Measurements from ENCODE around the gene ALKBH8. TPM values are rescaled to one million over a fixed set of nuclear protein-coding genes. Genes with fewer than 3 reads are reported as not detected.
"Not testable (repeated sequence)": the region's sequence is repeated elsewhere in the genome, so short reads cannot be mapped to it uniquely, and the experiment has no call there.

Gene ALKBH8
- total RNA-seq, 1 donor from 2014 or later: 3.7 TPM

- H3K27ac ChIP-seq (ENCODE audit: low read depth, low read length): no peak overlapping the region
- peaks cover 13 to 24% (median 14%) of the 10 kb centered on the region in 3 donors for H3K4me1 ChIP-seq (ENCODE audit: control insufficient read depth in 3 of 3, insufficient read depth in 3 of 3, low read length in 3 of 3)
- H3K4me3 ChIP-seq (ENCODE audit: low read length in 3 of 3): no peak overlapping the region
- no peak overlapping the region for H3K9ac ChIP-seq (ENCODE audit: low read depth in 1 of 3, low read length in 3 of 3)
- H3K36me3 ChIP-seq (ENCODE audit: control insufficient read depth in 3 of 3, insufficient read depth in 3 of 3, low read length in 3 of 3): peaks cover 0 to 8% (median under 1%) of the 10 kb centered on the region in 3 donors
- H3K27me3 ChIP-seq (ENCODE audit: control insufficient read depth in 3 of 3, insufficient read depth in 3 of 3, low read length in 3 of 3): no peaks in the 10 kb centered on the region
- no peaks in the 10 kb centered on the region for H3K9me3 ChIP-seq (ENCODE audit: control insufficient read depth in 3 of 3, low read length in 3 of 3)
Observed at GRCh38 chr11:107561688-107562087, 3.8 kb downstream of the ALKBH8 start.

- H3K9me3 ChIP-seq (ENCODE audit: control insufficient read depth in 3 of 3, low read length in 3 of 3): no peaks in the 10 kb centered on the region
- H3K4me1 ChIP-seq (ENCODE audit: control insufficient read depth in 3 of 3, insufficient read depth in 3 of 3, low read length in 3 of 3): no peaks in the 10 kb centered on the region
- no peak overlapping the region for H3K9ac ChIP-seq (ENCODE audit: low read depth in 1 of 3, low read length in 3 of 3)
- H3K27me3 ChIP-seq (ENCODE audit: control insufficient read depth in 3 of 3, insufficient read depth in 3 of 3, low read length in 3 of 3): no peaks in the 10 kb centered on the region
- H3K27ac ChIP-seq (ENCODE audit: low read depth, low read length): no peak overlapping the region
- no peak overlapping the region for H3K4me3 ChIP-seq (ENCODE audit: low read length in 3 of 3)
- peaks cover 9 to 24% (median 13%) of the 10 kb centered on the region in 3 donors for H3K36me3 ChIP-seq (ENCODE audit: control insufficient read depth in 3 of 3, insufficient read depth in 3 of 3, low read length in 3 of 3)
Observed at GRCh38 chr11:107550304-107550703, 15.2 kb downstream of the ALKBH8 start.

GRCh38 chr11:107549954-107550285, 15.6 kb downstream of the ALKBH8 start:
- Histone ChIP-seq H3K27ac (ENCODE audit: low read depth, low read length) (no peak overlapping the region), H3K4me3 (ENCODE audit: low read length in 3 of 3) (no peak overlapping the region), H3K27me3 (ENCODE audit: control insufficient read depth in 3 of 3, insufficient read depth in 3 of 3, low read length in 3 of 3) (no peaks in the 10 kb centered on the region), H3K9me3 (ENCODE audit: control insufficient read depth in 3 of 3, low read length in 3 of 3) (no peaks in the 10 kb centered on the region), H3K36me3 (ENCODE audit: control insufficient read depth in 3 of 3, insufficient read depth in 3 of 3, low read length in 3 of 3) (peaks cover 9 to 22% (median 13%) of the 10 kb centered on the region in 3 donors), H3K9ac (ENCODE audit: low read depth in 1 of 3, low read length in 3 of 3) (no peak overlapping the region), H3K4me1 (ENCODE audit: control insufficient read depth in 3 of 3, insufficient read depth in 3 of 3, low read length in 3 of 3) (no peaks in the 10 kb centered on the region)

GRCh38 chr11:107549253-107549953, 16.1 kb downstream of the ALKBH8 start:
- no peaks in the 10 kb centered on the region for H3K9me3 ChIP-seq (ENCODE audit: control insufficient read depth in 3 of 3, low read length in 3 of 3)
- H3K36me3 ChIP-seq (ENCODE audit: control insufficient read depth in 3 of 3, insufficient read depth in 3 of 3, low read length in 3 of 3): peaks cover 9 to 22% (median 13%) of the 10 kb centered on the region in 3 donors
- H3K27me3 ChIP-seq (ENCODE audit: control insufficient read depth in 3 of 3, insufficient read depth in 3 of 3, low read length in 3 of 3): no peaks in the 10 kb centered on the region
- H3K4me1 ChIP-seq (ENCODE audit: control insufficient read depth in 3 of 3, insufficient read depth in 3 of 3, low read length in 3 of 3): no peaks in the 10 kb centered on the region
- H3K4me3 ChIP-seq (ENCODE audit: low read length in 3 of 3): no peak overlapping the region
- no peak overlapping the region for H3K27ac ChIP-seq (ENCODE audit: low read depth, low read length)
- no peak overlapping the region for H3K9ac ChIP-seq (ENCODE audit: low read depth in 1 of 3, low read length in 3 of 3)

- Histone ChIP-seq H3K36me3 (ENCODE audit: control insufficient read depth in 3 of 3, insufficient read depth in 3 of 3, low read length in 3 of 3) (peaks cover 8 to 20% (median 9%) of the 10 kb centered on the region in 3 donors), H3K27me3 (ENCODE audit: control insufficient read depth in 3 of 3, insufficient read depth in 3 of 3, low read length in 3 of 3) (no peaks in the 10 kb centered on the region), H3K27ac (ENCODE audit: low read depth, low read length) (no peak overlapping the region), H3K9ac (ENCODE audit: low read depth in 1 of 3, low read length in 3 of 3) (no peak overlapping the region), H3K4me1 (ENCODE audit: control insufficient read depth in 3 of 3, insufficient read depth in 3 of 3, low read length in 3 of 3) (no peaks in the 10 kb centered on the region), H3K4me3 (ENCODE audit: low read length in 3 of 3) (no peak overlapping the region), H3K9me3 (ENCODE audit: control insufficient read depth in 3 of 3, low read length in 3 of 3) (no peaks in the 10 kb centered on the region)
Observed at GRCh38 chr11:107547961-107548360, 17.6 kb downstream of the ALKBH8 start.

GRCh38 chr11:107545101-107545514, 20.4 kb downstream of the ALKBH8 start:
- no peak overlapping the region for H3K27ac ChIP-seq (ENCODE audit: low read depth, low read length)
- no peak overlapping the region for H3K9ac ChIP-seq (ENCODE audit: low read depth in 1 of 3, low read length in 3 of 3)
- H3K4me1 ChIP-seq (ENCODE audit: control insufficient read depth in 3 of 3, insufficient read depth in 3 of 3, low read length in 3 of 3): no peaks in the 10 kb centered on the region
- H3K27me3 ChIP-seq (ENCODE audit: control insufficient read depth in 3 of 3, insufficient read depth in 3 of 3, low read length in 3 of 3): no peaks in the 10 kb centered on the region
- no peaks in the 10 kb centered on the region for H3K9me3 ChIP-seq (ENCODE audit: control insufficient read depth in 3 of 3, low read length in 3 of 3)
- no peak overlapping the region for H3K4me3 ChIP-seq (ENCODE audit: low read length in 3 of 3)
- H3K36me3 ChIP-seq (ENCODE audit: control insufficient read depth in 3 of 3, insufficient read depth in 3 of 3, low read length in 3 of 3): peaks cover 3 to 4% (median 3%) of the 10 kb centered on the region in 3 donors

GRCh38 chr11:107538821-107539220, 26.7 kb downstream of the ALKBH8 start:
- H3K9ac ChIP-seq (ENCODE audit: low read depth in 1 of 3, low read length in 3 of 3): no peak overlapping the region
- no peak overlapping the region for H3K27ac ChIP-seq (ENCODE audit: low read depth, low read length)
- H3K4me1 ChIP-seq (ENCODE audit: control insufficient read depth in 3 of 3, insufficient read depth in 3 of 3, low read length in 3 of 3): no peaks in the 10 kb centered on the region
- no peaks in the 10 kb centered on the region for H3K9me3 ChIP-seq (ENCODE audit: control insufficient read depth in 3 of 3, low read length in 3 of 3)
- no peak overlapping the region for H3K4me3 ChIP-seq (ENCODE audit: low read length in 3 of 3)
- H3K36me3 ChIP-seq (ENCODE audit: control insufficient read depth in 3 of 3, insufficient read depth in 3 of 3, low read length in 3 of 3): peaks cover 0 to 16% (median 3%) of the 10 kb centered on the region in 3 donors
- H3K27me3 ChIP-seq (ENCODE audit: control insufficient read depth in 3 of 3, insufficient read depth in 3 of 3, low read length in 3 of 3): no peaks in the 10 kb centered on the region

- no peak overlapping the region for H3K9ac ChIP-seq (ENCODE audit: low read depth in 1 of 3, low read length in 3 of 3)
- no peaks in the 10 kb centered on the region for H3K27me3 ChIP-seq (ENCODE audit: control insufficient read depth in 3 of 3, insufficient read depth in 3 of 3, low read length in 3 of 3)
- H3K36me3 ChIP-seq (ENCODE audit: control insufficient read depth in 3 of 3, insufficient read depth in 3 of 3, low read length in 3 of 3): peaks cover 0 to 16% (median 3%) of the 10 kb centered on the region in 3 donors
- H3K4me1 ChIP-seq (ENCODE audit: control insufficient read depth in 3 of 3, insufficient read depth in 3 of 3, low read length in 3 of 3): no peaks in the 10 kb centered on the region
- H3K4me3 ChIP-seq (ENCODE audit: low read length in 3 of 3): no peak overlapping the region
- no peaks in the 10 kb centered on the region for H3K9me3 ChIP-seq (ENCODE audit: control insufficient read depth in 3 of 3, low read length in 3 of 3)
- no peak overlapping the region for H3K27ac ChIP-seq (ENCODE audit: low read depth, low read length)
Observed at GRCh38 chr11:107538239-107538638, 27.3 kb downstream of the ALKBH8 start.

- not testable (repeated sequence) for H3K9me3 ChIP-seq (ENCODE audit: control insufficient read depth in 3 of 3, low read length in 3 of 3); H3K27me3 ChIP-seq (ENCODE audit: control insufficient read depth in 3 of 3, insufficient read depth in 3 of 3, low read length in 3 of 3); H3K4me3 ChIP-seq (ENCODE audit: low read length in 3 of 3); H3K27ac ChIP-seq (ENCODE audit: low read depth, low read length); H3K4me1 ChIP-seq (ENCODE audit: control insufficient read depth in 3 of 3, insufficient read depth in 3 of 3, low read length in 3 of 3); H3K9ac ChIP-seq (ENCODE audit: low read depth in 1 of 3, low read length in 3 of 3)
- peaks cover 0 to 16% (median 3%) of the 10 kb centered on the region in 3 donors for H3K36me3 ChIP-seq (ENCODE audit: control insufficient read depth in 3 of 3, insufficient read depth in 3 of 3, low read length in 3 of 3)
Observed at GRCh38 chr11:107537155-107537554, 28.4 kb downstream of the ALKBH8 start.

GRCh38 chr11:107526197-107526596, 39.3 kb downstream of the ALKBH8 start:
- Histone ChIP-seq H3K9me3 (ENCODE audit: control insufficient read depth in 3 of 3, low read length in 3 of 3) (no peaks in the 10 kb centered on the region), H3K36me3 (ENCODE audit: control insufficient read depth in 3 of 3, insufficient read depth in 3 of 3, low read length in 3 of 3) (peaks cover 0 to 17% (median 4%) of the 10 kb centered on the region in 3 donors), H3K27ac (ENCODE audit: low read depth, low read length) (no peak overlapping the region), H3K27me3 (ENCODE audit: control insufficient read depth in 3 of 3, insufficient read depth in 3 of 3, low read length in 3 of 3) (no peaks in the 10 kb centered on the region), H3K9ac (ENCODE audit: low read depth in 1 of 3, low read length in 3 of 3) (no peak overlapping the region), H3K4me3 (ENCODE audit: low read length in 3 of 3) (no peak overlapping the region), H3K4me1 (ENCODE audit: control insufficient read depth in 3 of 3, insufficient read depth in 3 of 3, low read length in 3 of 3) (no peaks in the 10 kb centered on the region)
